ENCODE data around the gene FAM107A. TPM values are rescaled to one million over a fixed set of nuclear protein-coding genes. Genes with fewer than 3 reads are reported as not detected.

FAM107A gene
- total RNA-seq, 4 donors from 2014 or later: 11.0 to 93.3 (median 24.3) TPM

GRCh38 chr3:58540176-58540858, 36.9 kb downstream of the FAM107A start:
- DNase-seq: peak in 1 of 3 donors; percentile 22
- TF ChIP-seq CTCF (IDR thresholded peaks at IDR 0.05): no peak
- no peak for TF ChIP-seq POLR2A (IDR thresholded peaks at IDR 0.05)
- H3K36me3 ChIP-seq: no peaks in the 10 kb centered on the region
- no peaks in the 10 kb centered on the region for H3K9me3 ChIP-seq
- no peak overlapping the region for H3K4me3 ChIP-seq
- peaks cover 0 to 30% (median 2%) of the 10 kb centered on the region in 4 donors for H3K4me1 ChIP-seq
- H3K27me3 ChIP-seq: no peaks in the 10 kb centered on the region
- H3K27ac ChIP-seq: no peak overlapping the region

GRCh38 chr3:58539626-58540025, 37.6 kb downstream of the FAM107A start:
- no peak for DNase-seq
- H3K27me3 ChIP-seq: no peaks in the 10 kb centered on the region
- H3K4me3 ChIP-seq: no peak overlapping the region
- peaks cover 0 to 3% (median 0%) of the 10 kb centered on the region in 3 donors for H3K36me3 ChIP-seq
- TF ChIP-seq CTCF (IDR thresholded peaks at IDR 0.05) (no peak), POLR2A (IDR thresholded peaks at IDR 0.05) (no peak)
- peaks cover 0 to 37% (median 2%) of the 10 kb centered on the region in 4 donors for H3K4me1 ChIP-seq
- no peak overlapping the region for H3K27ac ChIP-seq
- no peaks in the 10 kb centered on the region for H3K9me3 ChIP-seq

GRCh38 chr3:58537412-58538301, 39.5 kb downstream of the FAM107A start:
- Histone ChIP-seq H3K4me1 (peaks cover 0 to 47% (median 5%) of the 10 kb centered on the region in 4 donors), H3K4me3 (peak overlapping the region in 2 of 4 donors; percentile 49), H3K27me3 (no peaks in the 10 kb centered on the region), H3K9me3 (no peaks in the 10 kb centered on the region), H3K36me3 (peaks cover 0 to 21% (median 0%) of the 10 kb centered on the region in 3 donors), H3K27ac (peak overlapping the region; percentile 46 to 91 (median 81))
- TF ChIP-seq CTCF (IDR thresholded peaks at IDR 0.05): no peak
- TF ChIP-seq POLR2A (IDR thresholded peaks at IDR 0.05): no peak
- DNase-seq: no peak

- TF ChIP-seq CTCF (IDR thresholded peaks at IDR 0.05): no peak
- TF ChIP-seq POLR2A (IDR thresholded peaks at IDR 0.05): peak in 1 of 2 donors; percentile 30
- H3K4me1 ChIP-seq: peaks cover 0 to 54% (median 6%) of the 10 kb centered on the region in 4 donors
- H3K4me3 ChIP-seq: peak within 1 kb of the TSS in 3 of 4 donors; percentile 17 to 49 (median 49)
- H3K27ac ChIP-seq: peak within 1 kb of the TSS; percentile 46 to 91 (median 81)
- DNase-seq: peak in 2 of 3 donors; percentile 64 to 67
- no peaks in the 10 kb centered on the region for H3K27me3 ChIP-seq
- H3K36me3 ChIP-seq: peaks cover 0 to 21% (median 0%) of the 10 kb centered on the region in 3 donors
- no peaks in the 10 kb centered on the region for H3K9me3 ChIP-seq
These were observed 40.4 kb downstream of the FAM107A start, which contains the start of gene ACOX2 for GRCh38 chr3:58536501-58537411. Gene ACOX2, minus strand, starts transcription at chr3:58537190. Its CDS starts 2,084 bp downstream, at chr3:58535106.
